GM19372 (cell line): ENCODE measurements around the gene TRIM63.

ENCODE experiments used
- ATAC-seq: cut with Tn5 transposase; IDR thresholded peaks from one replicate; pipeline ENCODE4 v1.9.1; 2021; ENCODE audit warnings: mild to moderate bottlenecking, low read depth, moderate library complexity; ENCODE audit not compliant: unreplicated experiment

The TRIM63 gene

DNA sequence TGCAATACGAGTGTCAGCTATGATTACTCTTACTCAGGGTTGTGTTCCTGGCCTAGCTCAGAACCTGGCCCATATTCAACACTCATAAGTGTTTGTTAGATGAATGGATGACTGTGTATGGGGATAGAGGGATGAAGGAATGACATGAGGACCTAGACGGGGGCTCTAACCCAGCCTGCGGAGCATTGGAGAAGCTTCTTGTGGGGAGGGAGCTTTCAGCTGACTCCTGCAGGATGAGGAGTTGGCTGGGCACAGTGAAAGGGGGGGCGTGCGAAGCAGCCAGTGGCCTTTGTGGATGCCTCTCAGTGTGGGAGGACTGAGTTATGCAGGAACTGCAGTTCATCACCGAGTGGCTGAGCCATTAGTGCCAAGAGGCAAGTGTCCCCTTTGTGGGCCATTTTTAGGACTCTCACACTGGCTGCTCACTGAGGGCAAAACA is 47.1 kb downstream of the TRIM63 start:
- no peak for ATAC-seq

DNA sequence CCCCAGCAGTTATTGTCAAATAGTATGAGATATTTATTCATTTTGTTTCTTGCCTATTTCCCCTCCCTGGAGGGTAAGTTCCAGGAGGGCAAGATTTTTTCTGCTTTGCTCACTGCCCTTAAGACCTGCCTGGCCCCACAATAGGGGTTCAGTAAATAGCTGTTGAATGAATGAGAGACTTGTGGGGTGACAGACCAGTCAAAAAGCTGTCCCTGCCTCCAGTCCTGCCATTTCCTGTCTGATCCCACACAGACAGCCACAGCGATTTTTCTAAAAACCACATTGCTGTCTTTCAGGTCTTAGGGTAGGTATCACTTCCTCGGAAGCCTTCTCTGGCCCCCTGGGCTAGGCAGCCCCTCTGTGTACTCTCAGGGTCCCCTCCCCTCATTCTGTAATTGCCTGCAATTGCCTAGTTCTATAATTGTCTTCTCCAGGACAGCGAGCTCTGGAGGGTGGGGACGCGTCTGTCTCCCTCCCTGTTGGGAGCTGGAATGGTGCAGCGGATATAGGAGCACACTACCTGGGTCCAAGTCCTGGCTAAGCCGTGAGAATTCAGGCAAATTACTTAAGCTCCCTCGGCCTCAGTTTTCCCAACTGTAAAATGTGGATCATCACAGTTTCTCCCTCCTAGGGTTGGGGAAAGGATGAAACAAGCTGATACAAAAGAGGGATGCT is 47.7 kb downstream of the TRIM63 start:
- no peak for ATAC-seq

DNA sequence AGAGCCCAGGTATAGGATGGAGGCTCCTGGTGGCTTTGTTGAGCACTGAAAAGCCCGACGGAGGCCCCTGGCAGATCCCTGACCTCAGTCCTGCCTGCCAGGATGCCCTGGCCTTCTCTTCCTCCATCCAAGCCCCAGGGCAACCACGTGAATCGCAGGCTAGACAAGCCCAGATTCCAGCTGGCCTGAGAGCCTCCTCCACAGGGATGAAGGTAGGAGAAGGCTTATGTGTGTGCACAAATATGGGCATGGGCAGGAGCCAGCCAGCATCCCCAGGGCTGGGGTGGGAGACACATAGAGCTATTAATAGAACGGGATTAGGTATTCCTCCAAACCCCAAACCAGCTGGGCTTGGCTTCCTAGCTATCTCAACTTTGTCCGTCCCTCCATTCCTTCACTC is 49.8 kb downstream of the TRIM63 start:
- ATAC-seq: no peak

DNA sequence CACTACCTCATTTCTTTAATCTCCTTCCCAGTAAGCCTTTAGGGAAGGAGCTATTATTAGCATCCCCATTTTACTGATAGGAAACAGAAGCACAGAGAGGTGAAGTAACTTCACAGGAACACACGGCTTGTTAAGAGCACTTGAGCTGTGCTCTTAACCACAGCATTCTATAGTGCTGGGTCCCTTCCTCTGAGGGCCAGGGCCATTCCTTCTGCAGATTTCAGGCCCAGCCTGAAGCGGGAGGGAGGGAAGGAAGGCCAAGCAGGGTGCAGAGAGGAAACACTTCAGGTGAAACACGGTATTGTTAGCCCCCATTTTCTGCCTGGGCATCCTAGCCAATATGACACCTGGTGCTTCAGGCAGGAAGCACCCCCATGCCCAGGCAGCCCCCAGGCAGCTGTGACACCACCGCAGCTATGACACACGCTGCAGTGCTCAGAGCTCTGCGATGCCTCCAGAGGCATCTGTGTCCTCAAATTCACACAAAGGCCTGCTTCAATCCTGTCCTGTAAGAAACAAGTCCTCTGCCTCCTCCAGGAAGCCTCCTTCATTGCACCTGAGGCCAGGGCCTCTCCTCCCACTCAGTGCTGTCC is 50.4 kb downstream of the TRIM63 start:
- ATAC-seq: no peak

DNA sequence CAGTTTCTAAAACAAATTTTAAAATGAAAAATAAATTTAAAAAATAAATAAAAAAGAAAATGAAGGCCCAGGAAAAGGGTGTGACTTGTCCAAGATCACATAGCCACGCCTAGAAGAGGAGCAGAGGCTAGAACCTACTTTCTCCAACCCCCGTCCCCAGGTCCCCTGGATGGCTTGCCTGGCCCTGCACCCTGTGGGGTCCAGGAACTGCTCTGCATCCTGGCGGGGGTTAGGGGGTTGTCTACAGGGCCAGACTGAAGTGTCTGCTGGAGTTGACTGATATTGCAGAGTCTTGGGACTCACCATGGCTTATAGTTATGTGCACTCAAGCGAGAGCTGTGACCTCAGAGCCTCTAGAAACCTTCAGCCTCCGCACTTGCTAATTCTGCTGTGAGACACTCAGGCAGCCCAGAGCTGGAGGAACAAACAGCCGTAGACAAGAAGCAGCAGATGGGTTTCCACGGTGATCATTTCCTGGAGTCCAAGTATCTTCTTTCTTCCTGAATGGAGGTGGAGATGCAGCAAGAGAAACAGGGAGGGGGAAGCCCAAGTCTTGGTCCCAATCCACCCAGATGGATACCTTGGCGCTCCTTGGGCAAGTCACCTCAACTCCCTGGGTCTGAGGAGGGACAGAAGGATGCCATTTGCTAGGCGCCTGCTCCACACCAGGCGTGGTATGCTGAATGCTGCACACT is 51.0 kb downstream of the TRIM63 start:
- ATAC-seq: no peak

DNA sequence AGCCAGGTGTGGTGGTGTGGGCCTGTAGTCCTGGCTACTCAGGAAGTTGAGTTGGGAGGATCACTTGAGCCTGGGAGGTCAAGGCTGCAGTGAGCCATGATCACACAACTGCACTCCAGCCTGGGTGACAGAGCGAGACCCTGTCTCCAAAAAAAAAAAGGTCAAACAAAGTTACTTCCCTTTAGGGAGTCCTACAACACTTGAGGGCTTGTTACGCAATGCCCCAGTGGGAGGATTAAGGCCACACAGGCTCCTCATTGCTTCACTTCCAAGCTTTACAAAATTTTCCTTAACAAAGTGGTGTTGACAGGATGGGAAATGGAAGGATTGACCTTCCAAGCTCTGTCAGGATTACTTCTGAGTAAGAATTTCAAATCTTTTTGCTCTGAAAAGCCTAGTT is 52.1 kb downstream of the TRIM63 start:
- no peak for ATAC-seq

DNA sequence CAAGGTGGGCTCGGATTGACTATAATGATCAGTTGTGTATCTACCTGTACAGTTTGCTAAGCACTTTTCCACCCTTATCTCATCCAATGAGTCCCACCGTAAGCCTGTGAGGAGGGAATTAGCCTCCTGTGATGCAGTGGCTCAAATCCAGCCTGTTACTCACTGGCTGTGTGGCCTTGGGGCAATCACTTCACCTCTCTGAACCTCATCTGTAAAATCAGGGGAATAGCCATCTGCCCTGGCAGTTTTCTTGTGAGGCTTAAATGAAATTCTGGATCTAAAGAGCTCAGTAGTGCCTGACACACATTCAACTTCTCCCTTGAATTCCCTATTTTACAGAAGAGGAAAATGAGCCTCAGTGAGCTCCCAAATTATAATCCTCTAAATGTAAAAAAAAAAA is 53.3 kb downstream of the TRIM63 start:
- ATAC-seq: no peak

DNA sequence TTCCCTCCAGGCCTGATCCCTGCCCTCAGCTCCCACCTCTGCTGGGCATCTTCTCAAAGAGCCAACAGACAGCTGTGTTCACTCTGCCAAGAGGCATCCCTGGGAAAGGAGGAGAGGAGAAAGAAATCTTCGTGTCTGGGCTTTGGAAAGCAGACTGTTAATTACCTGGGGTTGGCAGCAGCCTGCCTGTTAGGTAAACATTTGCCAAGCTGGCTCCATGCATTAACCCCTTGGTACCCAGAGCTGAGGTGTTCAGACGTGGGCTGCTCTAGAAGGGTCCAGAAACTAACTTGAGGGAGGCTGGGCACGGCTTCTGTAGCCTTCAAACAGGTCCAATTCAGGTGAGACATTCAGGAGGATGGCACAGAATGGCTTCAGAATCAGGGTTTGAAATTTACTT is 54.6 kb downstream of the TRIM63 start:
- no peak for ATAC-seq

DNA sequence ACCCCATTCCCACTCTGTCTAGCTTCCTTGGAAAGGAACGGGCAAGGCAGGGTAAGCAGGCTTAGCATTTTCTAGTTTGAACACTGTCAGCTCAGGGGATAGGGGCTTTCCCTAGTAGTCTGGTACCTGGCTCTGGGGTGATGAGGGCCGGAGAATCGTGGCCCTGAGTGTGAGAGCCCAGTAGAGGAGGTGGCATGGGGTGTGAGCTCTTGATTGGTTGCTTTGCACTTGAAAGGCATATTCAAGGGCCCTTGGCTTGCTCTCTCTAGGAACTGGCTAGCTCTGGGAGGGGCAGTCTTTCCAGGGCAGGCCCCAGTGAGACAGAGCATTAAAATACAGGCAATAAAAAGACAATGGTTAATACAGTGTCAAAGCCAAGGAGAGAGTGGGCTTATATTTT is 56.6 kb downstream of the TRIM63 start:
- ATAC-seq: no peak

DNA sequence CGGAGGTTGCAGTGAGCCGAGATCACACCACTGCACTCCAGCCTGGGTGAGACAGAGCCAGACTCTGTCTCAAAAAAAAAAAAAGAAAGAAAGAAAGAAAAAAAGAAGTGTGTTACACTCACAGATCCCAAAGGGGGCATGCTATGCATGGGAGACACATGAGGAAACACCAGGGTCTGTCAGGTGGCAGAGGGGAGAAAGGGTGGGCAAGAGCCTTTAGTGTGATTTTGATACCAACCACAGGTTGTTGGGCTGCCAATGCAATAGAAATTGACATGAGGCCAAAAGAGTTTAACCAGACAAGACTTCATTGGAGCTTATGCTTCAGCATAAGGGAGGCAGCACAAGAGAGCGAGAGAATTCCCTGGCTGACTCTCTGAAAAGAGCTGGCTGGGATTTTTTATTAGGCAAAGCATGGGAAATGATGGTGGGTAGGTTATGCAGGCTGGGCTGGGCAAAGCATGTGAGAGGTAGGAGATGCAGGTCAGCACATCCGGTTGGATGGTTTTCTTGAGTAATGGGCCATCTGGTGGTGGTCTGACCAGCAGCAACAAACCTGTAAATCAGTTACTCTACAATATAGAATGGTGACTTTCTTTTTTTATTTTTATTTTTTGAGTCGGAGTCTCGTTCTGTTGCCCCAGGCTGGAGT is 57.5 kb downstream of the TRIM63 start:
- no peak for ATAC-seq

DNA sequence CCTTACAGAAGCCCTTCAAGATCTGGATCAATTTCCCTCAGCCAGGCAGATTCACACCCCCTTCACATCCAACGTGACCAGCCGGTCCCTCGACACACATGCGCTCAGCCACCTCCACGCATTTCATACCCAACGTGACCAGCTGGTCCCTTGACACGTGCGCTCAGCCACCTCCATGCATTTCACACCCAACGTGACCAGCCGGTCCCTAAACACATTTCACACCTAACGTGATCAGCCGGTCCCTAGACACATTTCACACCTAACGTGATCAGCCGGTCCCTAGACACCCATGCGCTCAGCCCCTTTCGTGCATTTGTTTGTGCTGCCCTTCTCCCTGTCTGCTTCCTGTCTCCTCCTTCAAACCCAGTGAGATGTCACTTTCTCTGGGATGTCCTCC is 60.7 kb downstream of the TRIM63 start:
- no peak for ATAC-seq

DNA sequence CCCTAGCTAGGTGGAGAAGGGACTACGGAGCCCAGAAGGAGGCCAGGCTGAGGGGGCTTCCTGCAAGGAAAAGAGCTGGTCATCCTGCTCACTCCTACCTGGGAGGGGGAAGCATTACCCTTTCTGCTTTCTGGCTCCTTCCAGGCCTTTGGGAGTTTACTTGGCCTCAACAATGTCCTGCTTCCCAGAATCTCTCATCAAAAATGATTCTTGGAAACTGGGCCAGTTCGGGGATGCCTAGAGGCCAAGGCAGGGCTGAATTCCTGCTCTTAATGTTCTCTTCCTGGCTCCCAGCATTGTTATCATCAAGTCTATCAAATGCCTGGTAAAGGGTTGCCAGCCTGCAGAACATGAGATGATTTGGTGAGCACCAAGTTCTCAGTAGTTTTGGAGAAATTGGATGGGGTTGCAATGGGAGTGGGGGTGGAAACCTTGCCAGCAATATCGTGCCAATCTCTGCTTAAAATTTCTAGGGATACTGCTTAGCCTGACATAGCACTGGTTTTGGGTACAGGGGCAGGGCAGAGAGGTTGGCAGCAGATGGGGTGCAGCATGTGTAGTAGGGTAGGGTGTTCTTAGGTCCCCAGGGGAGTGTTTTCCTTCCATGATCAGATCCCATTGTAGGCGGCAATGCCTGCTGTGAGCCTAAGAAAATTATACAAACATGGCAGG is 61.9 kb downstream of the TRIM63 start:
- ATAC-seq: no peak

DNA sequence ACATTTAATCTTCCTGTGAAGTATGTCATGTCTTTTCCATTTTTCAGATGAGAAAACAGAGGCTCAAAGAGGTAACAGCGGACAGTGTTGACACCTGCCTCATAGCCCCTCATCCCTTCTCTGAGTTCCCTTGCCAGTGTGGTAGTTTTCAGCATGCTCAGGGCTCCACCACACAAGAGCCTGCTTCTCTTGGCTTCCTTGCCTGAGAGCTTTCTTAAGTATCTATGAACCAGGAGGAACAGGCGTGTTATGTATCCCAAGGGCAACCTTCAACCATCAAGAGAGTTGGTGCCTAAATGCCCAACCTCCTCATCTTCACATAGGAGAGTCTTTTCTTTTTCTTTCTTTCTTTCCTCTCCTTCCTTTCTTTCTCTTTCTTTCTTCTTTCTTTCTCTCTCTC is 63.7 kb downstream of the TRIM63 start:
- no peak for ATAC-seq

DNA sequence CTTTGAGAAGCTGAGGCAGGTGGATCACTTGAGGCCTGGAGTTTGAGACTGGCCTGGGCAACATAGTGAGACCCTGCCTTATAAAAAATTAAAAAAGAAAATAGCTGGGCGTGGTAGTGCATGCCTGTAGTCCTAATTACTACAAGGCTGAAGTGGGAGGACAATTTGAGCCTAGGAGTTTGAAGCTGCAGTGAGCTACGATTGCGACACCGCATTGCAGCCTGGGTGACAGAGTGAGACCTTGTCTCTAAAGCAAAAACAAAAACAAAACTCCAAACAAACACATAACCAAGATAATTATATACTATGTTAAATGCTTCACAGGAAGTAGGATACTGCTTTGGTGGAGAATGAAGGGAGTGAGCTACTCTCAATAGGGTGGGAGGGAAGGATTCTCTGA is 64.2 kb downstream of the TRIM63 start:
- ATAC-seq: no peak
